Cardiac muscle cell (in vitro differentiated cells and primary cell): ENCODE data around the gene RGPD8. TPM values are rescaled to one million over a fixed set of nuclear protein-coding genes. Genes with fewer than 3 reads are reported as not detected.

Experiments
- DNase-seq, 2 donors: peaks; one replicate each; pipeline versions ENCODE4 v3.0.0 to v3.0.0-alpha.2; 2010 to 2017; ENCODE audit warnings: low read depth in 1 of 2, low spot score in 1 of 2
- H3K27ac ChIP-seq: fragments of 200-600 bp; sonication (generic); 2 replicates; pipeline ENCODE4 v1.5.1; 2016
- H3K27me3 ChIP-seq: fragments of 200-600 bp; sonication (generic); 2 replicates; pipeline ENCODE4 v1.6.0; 2016; ENCODE audit warnings: control low read depth
- H3K36me3 ChIP-seq: fragments of 200-600 bp; sonication (generic); 2 replicates; pipeline ENCODE4 v1.5.1; 2016; ENCODE audit warnings: control low read depth
- H3K4me1 ChIP-seq: fragments of 200-600 bp; sonication (generic); 2 replicates; pipeline ENCODE4 v1.8.1; 2017; ENCODE audit warnings: low read depth, mild to moderate bottlenecking, mixed run types
- H3K4me3 ChIP-seq: fragments of 200-600 bp; sonication (generic); 2 replicates; pipeline ENCODE4 v1.5.1; 2016; ENCODE audit warnings: mild to moderate bottlenecking
- H3K9me3 ChIP-seq: fragments of 200-600 bp; sonication (generic); 2 replicates; pipeline ENCODE4 v1.5.1; 2017; ENCODE audit warnings: low read depth, mild to moderate bottlenecking, control low read depth
- CTCF ChIP-seq: IDR thresholded peaks from 2 replicates; pipeline ENCODE4 v1.5.1; 2012; ENCODE audit warnings: low read depth, mild to moderate bottlenecking, low read length
- polyA plus RNA-seq: library from polyadenylated mRNA; unstranded; fragments of >200 nt; fragmentation: Nextera tagmentation; extraction: Ambion mirVana; gene quantifications from 2 replicates; pipeline ENCODE4 v1.2.1, GENCODE V29; 2016
- total RNA-seq: library from RNA; depleted of rRNA; stranded (reverse); fragments of >200 nt; gene quantifications from 2 replicates; pipeline ENCODE4 v1.2.3, GENCODE V29; 2016

The RGPD8 gene
- total and polyA plus RNA-seq, 2 experiments from 2014 or later, result 4.2 to 17.0 TPM

GRCh38 chr2:112340475-112341267 lies 92.8 kb downstream of the RGPD8 start:
- Histone ChIP-seq H3K27ac (no peak overlapping the region), H3K4me1 (no peaks in the 10 kb centered on the region), H3K4me3 (no peak overlapping the region), H3K9me3 (no peaks in the 10 kb centered on the region), H3K27me3 (no peaks in the 10 kb centered on the region), H3K36me3 (no peaks in the 10 kb centered on the region)
- no peak for DNase-seq
- TF ChIP-seq CTCF, result no peak

GRCh38 chr2:112339986-112340385 lies 93.5 kb downstream of the RGPD8 start:
- Histone ChIP-seq H3K9me3 (no peaks in the 10 kb centered on the region), H3K36me3 (no peaks in the 10 kb centered on the region)

GRCh38 chr2:112335600-112335999 lies 97.8 kb downstream of the RGPD8 start:
- Histone ChIP-seq H3K4me1 (no peaks in the 10 kb centered on the region), H3K4me3 (no peak overlapping the region), H3K27ac (no peak overlapping the region), H3K27me3 (no peaks in the 10 kb centered on the region), H3K36me3 (peaks cover 7% of the 10 kb centered on the region), H3K9me3 (no peaks in the 10 kb centered on the region)
- no peak for DNase-seq
- no peak for TF ChIP-seq CTCF

More at GRCh38 chr2:112339986-112340385, 93.5 kb downstream of the RGPD8 start:
- Histone ChIP-seq H3K4me1 (no peaks in the 10 kb centered on the region), H3K27ac (no peak overlapping the region), H3K27me3 (no peaks in the 10 kb centered on the region), H3K4me3 (no peak overlapping the region)
- TF ChIP-seq CTCF, result no peak
- DNase-seq, result no peak

GRCh38 chr2:112332123-112332696 lies 101.2 kb downstream of the RGPD8 start:
- DNase-seq, result no peak
- Histone ChIP-seq H3K4me1 (no peaks in the 10 kb centered on the region), H3K36me3 (peaks cover 11% of the 10 kb centered on the region), H3K27ac (no peak overlapping the region), H3K27me3 (no peaks in the 10 kb centered on the region), H3K4me3 (no peak overlapping the region), H3K9me3 (no peaks in the 10 kb centered on the region)
- TF ChIP-seq CTCF, result no peak

GRCh38 chr2:112322919-112323318 lies 110.5 kb downstream of the RGPD8 start:
- no peak for DNase-seq
- Histone ChIP-seq H3K36me3 (peaks cover 34% of the 10 kb centered on the region), H3K27ac (no peak overlapping the region)

More at GRCh38 chr2:112322919-112323318, 110.5 kb downstream of the RGPD8 start:
- Histone ChIP-seq H3K9me3 (no peaks in the 10 kb centered on the region), H3K4me3 (no peak overlapping the region), H3K27me3 (no peaks in the 10 kb centered on the region), H3K4me1 (no peaks in the 10 kb centered on the region)
- TF ChIP-seq CTCF, result no peak
